ENCODE measurements around the gene NPPC.

NPPC gene

GRCh38 chr2:231928901-231929725 lies 2.9 kb upstream of the NPPC start:
- no peak for TF ChIP-seq SP3 (tag by site-specific recombination; IDR thresholded peaks at IDR 0.05)
- TF ChIP-seq ZEB2 (tag by site-specific recombination; IDR thresholded peaks at IDR 0.05): no peak
- TF ChIP-seq ZNF488 (tag by site-specific recombination; IDR thresholded peaks at IDR 0.05): no peak
- TF ChIP-seq ZNF398 (tag by site-specific recombination; IDR thresholded peaks at IDR 0.05): peak; percentile 19; the same call in 1 of the 2 replicates
- ChIA-PET POLR2A (interaction anchor here (0.6 to 1.1 kb wide), 2 partner anchors 34 to 384 kb away, joined by 3 to 5 read pairs; no protein-coding TSS in a partner anchor), CTCF (interaction anchor here (0.6 to 8.6 kb wide), 16 partner anchors 8 to 1660 kb away, joined by 3 to 85 read pairs (median 3); no protein-coding TSS in a partner anchor)
- peaks cover 0 to 7% of the 10 kb centered on the region in 2 experiments; a peak in 1 of 3 replicates for H3K36me3 ChIP-seq (ENCODE audit: control insufficient read depth in 2 of 2, insufficient read depth in 1 of 2, low read length in 2 of 2)
- H3K27ac ChIP-seq (ENCODE audit: extremely low read depth, low read depth, low read length): no peak overlapping the region
- H3K4me3 ChIP-seq (ENCODE audit: low read depth, low read length): no peak overlapping the region
- H3K9me3 ChIP-seq (ENCODE audit: control insufficient read depth, insufficient read depth, low read depth, low read length): no peaks in the 10 kb centered on the region
- H3K4me1 ChIP-seq (ENCODE audit: control insufficient read depth, insufficient read depth, low read length): no peaks in the 10 kb centered on the region

GRCh38 chr2:231928481-231928880 lies 2.3 kb upstream of the NPPC start:
- POLR2A ChIA-PET: no interaction called here

GRCh38 chr2:231927566-231927890 lies 1.3 kb upstream of the NPPC start:
- ChIA-PET POLR2A (no interaction called here), CTCF (interaction anchor here (2.5 to 8.6 kb wide), 2 partner anchors 214 to 219 kb away, joined by 9 to 85 read pairs; no protein-coding TSS in a partner anchor)
- no peak overlapping the region for H3K4me3 ChIP-seq (ENCODE audit: low read depth, low read length)
- TF ChIP-seq ZNF580 (tag by site-specific recombination; IDR thresholded peaks at IDR 0.05) (no peak), ZIC2 (tag by site-specific recombination; IDR thresholded peaks at IDR 0.05) (no peak), ZNF513 (tag by site-specific recombination; IDR thresholded peaks at IDR 0.05) (no peak), PRDM6 (tag by site-specific recombination; IDR thresholded peaks at IDR 0.05) (no peak), ZNF24 (tag by site-specific recombination; IDR thresholded peaks at IDR 0.05) (no peak), ZBTB44 (tag by site-specific recombination; IDR thresholded peaks at IDR 0.05) (no peak), ZNF488 (tag by site-specific recombination; IDR thresholded peaks at IDR 0.05) (no peak), ZNF398 (tag by site-specific recombination; IDR thresholded peaks at IDR 0.05) (no peak)

More at GRCh38 chr2:231928481-231928880, 2.3 kb upstream of the NPPC start:
- Histone ChIP-seq H3K27ac (ENCODE audit: extremely low read depth, low read depth, low read length) (no peak overlapping the region), H3K9me3 (ENCODE audit: control insufficient read depth, insufficient read depth, low read depth, low read length) (no peaks in the 10 kb centered on the region), H3K4me1 (ENCODE audit: control insufficient read depth, insufficient read depth, low read length) (no peaks in the 10 kb centered on the region), H3K4me3 (ENCODE audit: low read depth, low read length) (no peak overlapping the region), H3K36me3 (ENCODE audit: control insufficient read depth in 2 of 2, insufficient read depth in 1 of 2, low read length in 2 of 2) (peaks cover 0 to 13% of the 10 kb centered on the region in 2 experiments; a peak in 1 of 3 replicates)
- TF ChIP-seq CTCF (tag by site-specific recombination; IDR thresholded peaks at IDR 0.05) (peak; percentile 61), YY1 (tag by site-specific recombination; IDR thresholded peaks at IDR 0.05) (no peak)
- CTCF ChIA-PET: interaction anchor here (0.6 to 8.6 kb wide), 12 partner anchors 15 to 1660 kb away, joined by 3 to 85 read pairs (median 3); no protein-coding TSS in a partner anchor

More at GRCh38 chr2:231927566-231927890, 1.3 kb upstream of the NPPC start:
- Histone ChIP-seq H3K36me3 (ENCODE audit: control insufficient read depth in 2 of 2, insufficient read depth in 1 of 2, low read length in 2 of 2) (peaks cover 0 to 21% of the 10 kb centered on the region in 2 experiments; a peak in 1 of 3 replicates), H3K4me1 (ENCODE audit: control insufficient read depth, insufficient read depth, low read length) (no peaks in the 10 kb centered on the region), H3K27ac (ENCODE audit: extremely low read depth, low read depth, low read length) (no peak overlapping the region), H3K9me3 (ENCODE audit: control insufficient read depth, insufficient read depth, low read depth, low read length) (no peaks in the 10 kb centered on the region)

All from HEK293 (cell line).